IPS-NIHi7 (cell line): ENCODE results near the gene CILP.

Experiments used
- DNase-seq: peaks from one replicate; pipeline ENCODE4 v3.0.0; 2012; ENCODE audit warnings: mixed read lengths; ENCODE audit errors: extremely low spot score

CILP gene

GRCh38 chr15:65156692-65157091 is 54.6 kb downstream of the CILP start:
- no peak for DNase-seq

GRCh38 chr15:65154720-65155119 is 56.6 kb downstream of the CILP start:
- no peak for DNase-seq

GRCh38 chr15:65147902-65148301 is 63.4 kb downstream of the CILP start:
- DNase-seq = no peak

- DNase-seq = no peak
These were observed 64.8 kb downstream of the CILP start for GRCh38 chr15:65146438-65146837.
